A549 treated with AZD9567 at 1 μM for 4 hours (cell line): ENCODE results near the gene SEMA5B. TPM values are rescaled to one million over a fixed set of nuclear protein-coding genes. Genes with fewer than 3 reads are reported as not detected.

Experiments
- total RNA-seq: library from RNA; stranded (reverse); fragments of 200-300 nt; extraction: Qiagen RNA extraction; gene quantifications from 5 replicates; pipeline ENCODE4 v1.2.3, GENCODE V29; 2022; ENCODE audit not compliant: insufficient read depth

SEMA5B gene, protein sequence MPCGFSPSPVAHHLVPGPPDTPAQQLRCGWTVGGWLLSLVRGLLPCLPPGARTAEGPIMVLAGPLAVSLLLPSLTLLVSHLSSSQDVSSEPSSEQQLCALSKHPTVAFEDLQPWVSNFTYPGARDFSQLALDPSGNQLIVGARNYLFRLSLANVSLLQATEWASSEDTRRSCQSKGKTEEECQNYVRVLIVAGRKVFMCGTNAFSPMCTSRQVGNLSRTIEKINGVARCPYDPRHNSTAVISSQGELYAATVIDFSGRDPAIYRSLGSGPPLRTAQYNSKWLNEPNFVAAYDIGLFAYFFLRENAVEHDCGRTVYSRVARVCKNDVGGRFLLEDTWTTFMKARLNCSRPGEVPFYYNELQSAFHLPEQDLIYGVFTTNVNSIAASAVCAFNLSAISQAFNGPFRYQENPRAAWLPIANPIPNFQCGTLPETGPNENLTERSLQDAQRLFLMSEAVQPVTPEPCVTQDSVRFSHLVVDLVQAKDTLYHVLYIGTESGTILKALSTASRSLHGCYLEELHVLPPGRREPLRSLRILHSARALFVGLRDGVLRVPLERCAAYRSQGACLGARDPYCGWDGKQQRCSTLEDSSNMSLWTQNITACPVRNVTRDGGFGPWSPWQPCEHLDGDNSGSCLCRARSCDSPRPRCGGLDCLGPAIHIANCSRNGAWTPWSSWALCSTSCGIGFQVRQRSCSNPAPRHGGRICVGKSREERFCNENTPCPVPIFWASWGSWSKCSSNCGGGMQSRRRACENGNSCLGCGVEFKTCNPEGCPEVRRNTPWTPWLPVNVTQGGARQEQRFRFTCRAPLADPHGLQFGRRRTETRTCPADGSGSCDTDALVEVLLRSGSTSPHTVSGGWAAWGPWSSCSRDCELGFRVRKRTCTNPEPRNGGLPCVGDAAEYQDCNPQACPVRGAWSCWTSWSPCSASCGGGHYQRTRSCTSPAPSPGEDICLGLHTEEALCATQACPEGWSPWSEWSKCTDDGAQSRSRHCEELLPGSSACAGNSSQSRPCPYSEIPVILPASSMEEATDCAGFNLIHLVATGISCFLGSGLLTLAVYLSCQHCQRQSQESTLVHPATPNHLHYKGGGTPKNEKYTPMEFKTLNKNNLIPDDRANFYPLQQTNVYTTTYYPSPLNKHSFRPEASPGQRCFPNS
- total RNA-seq = 0.12 to 1.3 TPM (median 0.26 TPM) in 5 replicates

DNA sequence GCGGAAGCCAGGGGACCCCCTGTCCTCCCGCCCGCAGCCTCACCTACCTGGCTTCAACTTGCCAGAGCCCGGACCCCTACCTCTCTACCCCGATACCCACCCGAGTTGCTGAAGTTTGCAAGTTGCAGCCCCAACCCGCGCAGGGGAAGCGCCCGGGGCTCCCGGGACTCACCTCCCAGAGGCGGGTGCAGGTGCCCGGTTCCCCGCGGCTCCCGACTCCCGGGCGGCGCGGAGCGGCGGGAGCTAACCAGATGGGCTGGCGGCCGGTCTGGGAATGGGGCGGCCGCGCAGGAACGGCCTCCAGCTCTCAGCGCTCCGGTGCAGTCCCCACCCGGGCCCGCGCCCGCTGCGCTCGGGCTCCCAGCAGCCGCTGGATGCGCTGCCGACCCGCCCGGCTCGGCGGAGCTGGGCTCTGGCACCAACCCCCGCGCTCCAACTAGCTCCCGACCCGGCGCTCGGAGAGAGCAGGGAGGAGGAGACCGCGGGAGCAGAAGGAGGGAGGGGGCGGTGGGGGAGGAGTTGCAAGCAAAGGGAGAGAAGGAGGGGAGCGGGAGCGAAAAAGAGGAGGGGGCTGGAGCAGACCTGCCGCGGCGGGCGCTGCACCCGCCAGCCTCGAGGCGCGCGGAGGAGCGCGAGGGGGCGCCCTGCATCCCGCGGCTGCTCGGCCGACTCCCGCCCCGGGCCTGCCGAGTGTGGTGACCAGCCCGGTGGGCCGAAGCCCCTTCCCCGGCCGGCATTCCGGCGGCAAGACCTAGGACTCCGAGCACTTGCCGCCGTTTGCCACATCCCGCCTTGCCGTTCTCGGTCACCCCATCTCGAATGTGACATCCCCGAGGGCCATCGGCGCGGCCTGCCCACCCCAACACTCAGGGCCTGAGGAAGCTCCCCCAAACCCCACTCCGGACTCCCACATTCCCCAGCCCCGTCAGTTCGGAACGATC, at the start of gene SEMA5B:
TSS of gene SEMA5B (minus strand) at position 472 of the 941 bp plus-strand sequence. CDS start 66,500 bp downstream, outside the sequence.

DNA sequence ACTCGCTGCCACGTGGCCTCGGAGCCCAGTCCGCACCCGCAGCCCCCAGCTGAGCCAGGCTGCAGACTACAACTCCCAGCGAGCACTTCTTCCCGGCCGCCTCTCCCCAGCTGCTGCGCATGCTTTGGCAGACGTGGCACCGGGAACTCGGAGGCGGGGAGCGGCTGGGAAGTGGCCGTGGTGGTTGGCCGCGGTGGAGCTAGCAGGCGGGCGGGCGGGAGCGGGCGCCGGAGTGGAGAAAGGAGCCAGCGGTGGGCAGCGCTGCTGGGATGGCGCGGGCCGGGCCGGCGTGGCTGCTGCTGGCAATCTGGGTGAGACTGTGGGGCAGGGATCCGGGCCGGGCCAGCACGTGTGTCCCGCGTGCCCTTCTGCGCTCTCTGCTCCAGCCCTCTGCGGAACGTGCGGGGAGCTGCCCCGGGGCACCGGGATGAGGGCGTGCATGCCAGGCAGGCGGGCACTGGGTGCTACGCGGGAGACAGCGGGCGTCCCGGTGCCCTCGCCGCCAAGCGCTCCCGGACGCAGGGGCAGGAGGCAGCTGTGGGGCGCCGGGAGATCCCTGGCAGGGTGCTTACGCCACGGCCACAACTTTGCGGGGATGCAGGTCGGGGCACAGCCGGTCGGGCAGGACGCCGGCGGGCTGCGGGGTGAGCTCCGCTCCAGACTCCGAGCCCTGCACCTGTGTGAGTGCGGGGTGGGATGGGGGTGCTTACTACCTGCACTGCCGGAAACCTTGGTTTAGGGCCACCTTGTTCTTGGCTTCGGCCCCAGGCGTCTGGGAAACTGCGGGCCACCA, 39.5 kb upstream of the SEMA5B start, which contains the start of gene PDIA5:
TSS of gene PDIA5 (plus strand) at position 130 of the 793 bp plus-strand sequence. CDS start at position 270, 140 bp downstream.

Other genes starting within 250 kb of the SEMA5B start
- 5.2 to 5.6 TPM (median 5.3 TPM) in 5 replicates for gene HSPBAP1, start 233.9 kb downstream of the SEMA5B start, total RNA-seq
- gene SLC49A4, start 232.7 kb downstream of the SEMA5B start, total RNA-seq = 8.6 to 14.5 TPM (median 13.7 TPM) in 5 replicates
- 26.6 to 47.1 TPM (median 31.0 TPM) in 5 replicates for gene PDIA5, start 39.3 kb upstream of the SEMA5B start, total RNA-seq
- gene SEC22A, start 174.2 kb upstream of the SEMA5B start, total RNA-seq = 16.3 to 25.8 TPM (median 21.4 TPM) in 5 replicates